IMR-90 (cell line): ENCODE data around the gene RING1. TPM values are rescaled to one million over a fixed set of nuclear protein-coding genes. Genes with fewer than 3 reads are reported as not detected.

Source experiments
- ATAC-seq: fragments of 200-7000 bp; cut with Tn5 transposase; 2 replicates; pipeline ENCODE4 v1.9.1; 2020; ENCODE audit warnings: low read depth, mild to moderate bottlenecking, moderate library complexity
- BruUV-seq: library from RNA; stranded (reverse); fragments of 400-500 nt; replicated peaks from 2 replicates; lab custom pipeline; 2021; lab: Mats Ljungman, UMichigan
- CTCF ChIA-PET: fragments of 300-600 bp; formaldehyde crosslinking; extraction: SDS; loops from one replicate; lab custom pipeline; 2021; ENCODE audit warnings: antibody characterized with exemption; lab: Yijun Ruan, JAX
- POLR2A ChIA-PET: fragments of 300-600 bp; sonication (Branson Sonifier 250); formaldehyde crosslinking; loops from one replicate; lab custom pipeline; 2022; ENCODE audit warnings: antibody characterized with exemption; ENCODE audit not compliant: unreplicated experiment; lab: Charles Lee
- DNase-seq: peaks from one replicate; pipeline ENCODE4 v3.0.0; 2013
- H2AFZ ChIP-seq: replicated peaks from 2 replicates; pipeline ENCODE3; 2013; ENCODE audit warnings: low read length, mild to moderate bottlenecking; ENCODE audit not compliant: poor library complexity
- H2AK5ac ChIP-seq: 2 replicates; pipeline ENCODE4 v1.6.1; 2013; ENCODE audit warnings: low read depth, low read length, inconsistent platforms
- H2AK9ac ChIP-seq: replicated peaks from 2 replicates; pipeline ENCODE3; 2013; ENCODE audit warnings: mild to moderate bottlenecking, low read depth, low read length, moderate library complexity; ENCODE audit not compliant: poor library complexity
- H2BK120ac ChIP-seq: 2 replicates; pipeline ENCODE4 v1.6.1; 2013; ENCODE audit warnings: low read depth, low read length, inconsistent platforms
- H2BK15ac ChIP-seq: 3 replicates; pipeline ENCODE4 v1.6.1; 2013; ENCODE audit warnings: low read depth, low read length, inconsistent platforms
- H2BK20ac ChIP-seq: 2 replicates; pipeline ENCODE4 v1.6.1; 2013; ENCODE audit warnings: low read depth, mild to moderate bottlenecking, inconsistent platforms, low read length, moderate library complexity
- H2BK5ac ChIP-seq: 2 replicates; pipeline ENCODE4 v1.6.1; 2013; ENCODE audit warnings: mild to moderate bottlenecking, low read depth, low read length, inconsistent platforms; ENCODE audit not compliant: poor library complexity, severe bottlenecking
- H3K14ac ChIP-seq: replicated peaks from 2 replicates; pipeline ENCODE4 v1.6.1; 2013; ENCODE audit warnings: low read depth, low read length, inconsistent platforms
- H3K18ac ChIP-seq: 2 replicates; pipeline ENCODE4 v1.6.1; 2013; ENCODE audit warnings: low read depth, low read length, control low read depth
- H3K23ac ChIP-seq: 2 replicates; pipeline ENCODE4 v1.6.1; 2013; ENCODE audit warnings: low read depth, low read length, inconsistent platforms
- H3K27ac ChIP-seq: 2 replicates; pipeline ENCODE4 v1.5.1; 2013; ENCODE audit warnings: mild to moderate bottlenecking, control low read depth, low read length; ENCODE audit not compliant: insufficient read depth
- H3K27me3 ChIP-seq: 2 replicates; pipeline ENCODE4 v1.6.1; 2013; ENCODE audit warnings: low read length; ENCODE audit not compliant: control insufficient read depth, insufficient read depth
- H3K36me3 ChIP-seq: 2 replicates; pipeline ENCODE4 v1.6.1; 2013; ENCODE audit warnings: low read length, mixed read lengths; ENCODE audit not compliant: control insufficient read depth, insufficient read depth
- H3K4ac ChIP-seq: 2 replicates; pipeline ENCODE4 v1.6.1; 2013; ENCODE audit warnings: low read depth, low read length, inconsistent platforms
- H3K4me1 ChIP-seq: 2 replicates; pipeline ENCODE4 v1.6.1; 2013; ENCODE audit warnings: low read length, mixed read lengths; ENCODE audit not compliant: control insufficient read depth, insufficient read depth
- H3K4me2 ChIP-seq: 2 replicates; pipeline ENCODE4 v1.6.1; 2013; ENCODE audit warnings: low read depth, mild to moderate bottlenecking, control low read depth, low read length, moderate library complexity
- H3K4me3 ChIP-seq: 2 replicates; pipeline ENCODE4 v1.5.1; 2013; ENCODE audit warnings: low read depth, mild to moderate bottlenecking, control low read depth, low read length, moderate library complexity; ENCODE audit not compliant: insufficient read depth
- H3K56ac ChIP-seq: 2 replicates; pipeline ENCODE4 v1.6.1; 2013; ENCODE audit warnings: low read length, inconsistent platforms; ENCODE audit not compliant: insufficient read depth; ENCODE audit errors: extremely low read depth
- H3K79me1 ChIP-seq, 2 experiments: 2 replicates each; pipeline ENCODE4 v1.6.1; 2013; ENCODE audit warnings: low read length in 2 of 2, inconsistent platforms in 1 of 2, low read depth in 1 of 2
- H3K9ac ChIP-seq: 2 replicates; pipeline ENCODE4 v1.6.1; 2013; ENCODE audit warnings: low read depth, low read length, control low read depth
- H3K9me1 ChIP-seq: 2 replicates; pipeline ENCODE4 v1.6.1; 2013; ENCODE audit warnings: low read length, inconsistent platforms; ENCODE audit not compliant: insufficient read depth
- H3K9me3 ChIP-seq: 2 replicates; pipeline ENCODE4 v1.6.1; 2013; ENCODE audit warnings: low read length; ENCODE audit not compliant: control insufficient read depth, insufficient read depth
- H4K20me1 ChIP-seq: 2 replicates; pipeline ENCODE4 v1.6.1; 2013; ENCODE audit warnings: low read length, inconsistent platforms; ENCODE audit not compliant: insufficient read depth
- H4K5ac ChIP-seq: 2 replicates; pipeline ENCODE4 v1.6.1; 2013; ENCODE audit warnings: mild to moderate bottlenecking, low read depth, low read length, control low read depth
- H4K8ac ChIP-seq, 2 experiments: 2 replicates each; pipeline ENCODE4 v1.6.1; 2013; ENCODE audit warnings: low read depth in 2 of 2, low read length in 2 of 2, control low read depth in 1 of 2, inconsistent platforms in 1 of 2
- H4K91ac ChIP-seq: 2 replicates; pipeline ENCODE4 v1.6.1; 2013; ENCODE audit warnings: low read depth, low read length, inconsistent platforms; ENCODE audit not compliant: insufficient read depth
- BHLHE40 ChIP-seq: fragments of 150-350 bp; IDR thresholded peaks from 2 replicates; pipeline ENCODE4 v1.6.1; 2016; ENCODE audit warnings: mild to moderate bottlenecking, low read depth, low read length
- CEBPB ChIP-seq: IDR thresholded peaks from 2 replicates; pipeline ENCODE4 v1.6.1; 2012; ENCODE audit warnings: low read depth, low read length, improper control_type of control experiment
- CHD1 ChIP-seq: IDR thresholded peaks from 2 replicates; pipeline ENCODE4 v1.6.1; 2012; ENCODE audit warnings: low read depth, low read length, improper control_type of control experiment
- MAFK ChIP-seq: IDR thresholded peaks from 2 replicates; pipeline ENCODE4 v1.6.1; 2012; ENCODE audit warnings: low read depth, low read length, improper control_type of control experiment
- MAZ ChIP-seq: IDR thresholded peaks from 2 replicates; pipeline ENCODE4 v1.6.1; 2012; ENCODE audit warnings: low read depth, mild to moderate bottlenecking, low read length, improper control_type of control experiment, moderate library complexity, borderline replicate concordance
- MXI1 ChIP-seq: IDR thresholded peaks from 2 replicates; pipeline ENCODE4 v1.6.1; 2012; ENCODE audit warnings: low read depth, mild to moderate bottlenecking, low read length, moderate library complexity, borderline replicate concordance
- NFE2L2 ChIP-seq: fragments of 150-350 bp; IDR thresholded peaks from 2 replicates; pipeline ENCODE4 v1.6.1; 2016; ENCODE audit warnings: low read depth, mild to moderate bottlenecking, low read length
- POLR2A ChIP-seq: IDR thresholded peaks from 2 replicates; pipeline ENCODE4 v1.6.1; 2012; ENCODE audit warnings: mild to moderate bottlenecking, low read depth, low read length
- RAD21 ChIP-seq: IDR thresholded peaks from 2 replicates; pipeline ENCODE4 v1.6.1; 2012; ENCODE audit warnings: low read length, improper control_type of control experiment
- RCOR1 ChIP-seq: IDR thresholded peaks from 2 replicates; pipeline ENCODE4 v1.6.1; 2012; ENCODE audit warnings: mild to moderate bottlenecking, low read length, improper control_type of control experiment; ENCODE audit not compliant: insufficient replicate concordance
- RFX5 ChIP-seq: IDR thresholded peaks from 2 replicates; pipeline ENCODE4 v1.8.0; 2012; ENCODE audit warnings: low read depth, mild to moderate bottlenecking, low read length, moderate library complexity
- SMC3 ChIP-seq: fragments of 150-350 bp; IDR thresholded peaks from 2 replicates; pipeline ENCODE4 v1.6.1; 2016; ENCODE audit warnings: low read depth, mild to moderate bottlenecking, antibody characterized with exemption, low read length, moderate library complexity
- WGBS, 2 experiments: methylation state at CpG; one replicate each; pipeline versions ENCODE4 v1.1.5 to v1.1.7; 2013; ENCODE audit warnings: missing lambda C conversion rate in 2 of 2; ENCODE audit not compliant: insufficient read length in 1 of 2; ENCODE audit errors: extremely low coverage in 2 of 2; 5-methylcytosine and 5-hydroxymethylcytosine counted together
- dilution Hi-C: fragments of 300-500 bp; cut with HindIII; formaldehyde crosslinking; loops from one replicate; pipeline ENCODE4 v1.14.3; 2018; ENCODE audit warnings: low sequenced_read_pairs; ENCODE audit not compliant: unreplicated experiment
- in situ Hi-C: fragments of 300-500 bp; cut with MboI; formaldehyde crosslinking; loops from 3 replicates; pipeline ENCODE4 v1.14.3; 2019; ENCODE audit warnings: low sequenced_read_pairs, inconsistent platforms, mixed read lengths
- intact Hi-C: fragments of 100-400 bp; cut with micrococcal nuclease; formaldehyde crosslinking; loops from 2 replicates; pipeline ENCODE4 v1.10.0; 2022
- polyA plus RNA-seq, 3 experiments: library from polyadenylated mRNA; depleted of rRNA; stranded (reverse); fragments of >200 nt; gene quantifications; 2 replicates each; pipeline ENCODE4 v1.2.3, GENCODE V29; 2012; ENCODE audit warnings: low replicate concordance in 1 of 3
- total RNA-seq: library from RNA; depleted of rRNA; stranded (reverse); fragments of >200 nt; gene quantifications from 2 replicates; pipeline ENCODE4 v1.2.3, GENCODE V29; 2012
- TF ChIP-seq, protein P1 (sequence below): fragments of 150-350 bp; IDR thresholded peaks from 2 replicates; pipeline ENCODE4 v1.6.1; 2016; ENCODE audit warnings: low read depth, mild to moderate bottlenecking, low read length, moderate library complexity, borderline replicate concordance
- TF ChIP-seq, protein P2 (sequence below): fragments of 150-350 bp; IDR thresholded peaks from 2 replicates; pipeline ENCODE4 v1.6.1; 2017; ENCODE audit warnings: mild to moderate bottlenecking, antibody characterized with exemption, low read length, low read depth
- TF ChIP-seq, protein P3 (sequence below): conservative IDR thresholded peaks from 2 replicates; pipeline ENCODE4 v1.5.1; 2012; ENCODE audit warnings: mild to moderate bottlenecking, low read depth, low read length, improper control_type of control experiment

RING1 gene
- total and polyA plus RNA-seq, 2 of the 4 experiments (the other 2 are of a cell fraction), result 14.9 to 40.8 TPM

DNA sequence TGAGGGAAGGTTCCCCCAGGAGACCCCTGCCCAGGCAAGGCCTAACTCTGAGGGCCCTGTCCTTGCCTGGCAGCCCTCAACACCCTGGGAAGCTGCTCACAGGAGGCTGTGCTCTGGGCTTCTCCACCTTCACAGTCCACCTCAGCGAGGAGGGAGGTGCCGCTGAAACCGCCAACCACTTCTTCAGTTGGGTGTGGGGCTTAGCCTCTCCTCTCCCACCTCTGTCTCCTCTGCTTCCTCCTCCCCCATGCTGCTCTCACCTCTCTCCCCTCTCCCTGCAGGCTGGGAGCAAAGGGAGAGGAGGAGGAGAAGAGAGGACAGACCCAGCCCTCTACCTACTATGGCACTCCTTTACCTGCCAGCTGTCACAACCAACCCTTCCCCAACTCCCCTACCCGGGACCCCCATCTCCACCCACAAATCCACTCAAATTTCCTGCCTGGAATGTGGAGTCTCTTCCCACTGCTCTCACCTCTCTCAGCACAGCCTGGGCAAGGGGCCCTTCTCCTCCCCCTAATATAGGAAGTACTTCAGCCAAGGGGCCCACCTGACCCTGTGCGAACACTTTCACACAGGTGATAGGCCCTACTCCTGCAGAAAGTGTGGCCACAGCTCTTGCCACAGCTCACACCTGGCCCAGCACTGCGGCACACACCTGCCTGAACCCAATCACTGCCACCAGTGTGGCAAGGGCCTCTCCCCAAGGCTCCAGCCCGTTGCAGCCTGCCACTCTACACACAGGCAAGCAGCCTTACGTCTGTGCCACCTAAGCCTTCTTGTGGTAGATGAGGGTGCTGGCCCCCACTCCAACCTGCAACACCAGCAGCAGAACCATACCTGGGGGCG is 7.2 kb downstream of the RING1 start:
- Histone ChIP-seq H2BK20ac (no peak overlapping the region), H3K18ac (no peak overlapping the region), H3K4me1 (peaks cover 2% of the 10 kb centered on the region; the same call in 1 of the 2 replicates), H4K20me1 (no peaks in the 10 kb centered on the region), H3K27ac (no peak overlapping the region), H2BK15ac (no peak overlapping the region), H4K91ac (no peak overlapping the region), H3K4me2 (no peak overlapping the region), H3K4ac (no peak overlapping the region), H2BK120ac (no peak overlapping the region), H3K9me1 (no peaks in the 10 kb centered on the region), H2AFZ (no peak overlapping the region), H2BK5ac (no peak overlapping the region), H2AK5ac (no peak overlapping the region), H3K9ac (no peak overlapping the region), H2AK9ac (no peak overlapping the region), H4K5ac (no peak overlapping the region), H3K27me3 (peaks cover 19% of the 10 kb centered on the region), H3K14ac (no peak overlapping the region), H3K56ac (no peak overlapping the region), H3K36me3 (peaks cover 9% of the 10 kb centered on the region; the same call in 1 of the 2 replicates), H3K23ac (no peak overlapping the region), H3K4me3 (no peak overlapping the region), H3K79me1 (no peaks in the 10 kb centered on the region), H3K9me3 (no peaks in the 10 kb centered on the region), H4K8ac (no peak overlapping the region)
- in situ Hi-C loops (no loop called here), intact Hi-C loops (no loop called here), dilution Hi-C loops (no loop called here)
- BruUV-seq, result no TSS peak
- DNase-seq (no peak), ATAC-seq (no peak)
- CTCF ChIA-PET, result no interaction called here
- no CpG with 5 or more reads among the region's 9 CpGs for WGBS, 2 experiments
- TF ChIP-seq MAZ, result no peak
- TF ChIP-seq, protein P1, sequence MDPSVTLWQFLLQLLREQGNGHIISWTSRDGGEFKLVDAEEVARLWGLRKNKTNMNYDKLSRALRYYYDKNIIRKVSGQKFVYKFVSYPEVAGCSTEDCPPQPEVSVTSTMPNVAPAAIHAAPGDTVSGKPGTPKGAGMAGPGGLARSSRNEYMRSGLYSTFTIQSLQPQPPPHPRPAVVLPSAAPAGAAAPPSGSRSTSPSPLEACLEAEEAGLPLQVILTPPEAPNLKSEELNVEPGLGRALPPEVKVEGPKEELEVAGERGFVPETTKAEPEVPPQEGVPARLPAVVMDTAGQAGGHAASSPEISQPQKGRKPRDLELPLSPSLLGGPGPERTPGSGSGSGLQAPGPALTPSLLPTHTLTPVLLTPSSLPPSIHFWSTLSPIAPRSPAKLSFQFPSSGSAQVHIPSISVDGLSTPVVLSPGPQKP, result no peak
- TF ChIP-seq, protein P2, sequence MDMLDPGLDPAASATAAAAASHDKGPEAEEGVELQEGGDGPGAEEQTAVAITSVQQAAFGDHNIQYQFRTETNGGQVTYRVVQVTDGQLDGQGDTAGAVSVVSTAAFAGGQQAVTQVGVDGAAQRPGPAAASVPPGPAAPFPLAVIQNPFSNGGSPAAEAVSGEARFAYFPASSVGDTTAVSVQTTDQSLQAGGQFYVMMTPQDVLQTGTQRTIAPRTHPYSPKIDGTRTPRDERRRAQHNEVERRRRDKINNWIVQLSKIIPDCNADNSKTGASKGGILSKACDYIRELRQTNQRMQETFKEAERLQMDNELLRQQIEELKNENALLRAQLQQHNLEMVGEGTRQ, result no peak
- TF ChIP-seq BHLHE40, result no peak
- TF ChIP-seq CEBPB, result no peak
- TF ChIP-seq SMC3, result no peak
- no peak for TF ChIP-seq POLR2A
- TF ChIP-seq RFX5, result no peak
- no peak for TF ChIP-seq NFE2L2
- no peak for TF ChIP-seq CHD1
- TF ChIP-seq RAD21, result no peak
- no peak for TF ChIP-seq MAFK
- TF ChIP-seq, protein P3, sequence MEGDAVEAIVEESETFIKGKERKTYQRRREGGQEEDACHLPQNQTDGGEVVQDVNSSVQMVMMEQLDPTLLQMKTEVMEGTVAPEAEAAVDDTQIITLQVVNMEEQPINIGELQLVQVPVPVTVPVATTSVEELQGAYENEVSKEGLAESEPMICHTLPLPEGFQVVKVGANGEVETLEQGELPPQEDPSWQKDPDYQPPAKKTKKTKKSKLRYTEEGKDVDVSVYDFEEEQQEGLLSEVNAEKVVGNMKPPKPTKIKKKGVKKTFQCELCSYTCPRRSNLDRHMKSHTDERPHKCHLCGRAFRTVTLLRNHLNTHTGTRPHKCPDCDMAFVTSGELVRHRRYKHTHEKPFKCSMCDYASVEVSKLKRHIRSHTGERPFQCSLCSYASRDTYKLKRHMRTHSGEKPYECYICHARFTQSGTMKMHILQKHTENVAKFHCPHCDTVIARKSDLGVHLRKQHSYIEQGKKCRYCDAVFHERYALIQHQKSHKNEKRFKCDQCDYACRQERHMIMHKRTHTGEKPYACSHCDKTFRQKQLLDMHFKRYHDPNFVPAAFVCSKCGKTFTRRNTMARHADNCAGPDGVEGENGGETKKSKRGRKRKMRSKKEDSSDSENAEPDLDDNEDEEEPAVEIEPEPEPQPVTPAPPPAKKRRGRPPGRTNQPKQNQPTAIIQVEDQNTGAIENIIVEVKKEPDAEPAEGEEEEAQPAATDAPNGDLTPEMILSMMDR, result no peak
- TF ChIP-seq MXI1, result no peak
- TF ChIP-seq RCOR1, result no peak
- POLR2A ChIA-PET, result interaction anchor here (0.6 kb wide), 1 partner anchor 19 kb away, joined by 3 read pairs; no protein-coding TSS in a partner anchor
